OCI-LY7 (cell line): Measurements from ENCODE around the gene IQGAP3.

ENCODE experiments used
- EZH2phosphoT487 ChIP-seq: fragments of 200-600 bp; sonication (generic); IDR thresholded peaks from 2 replicates; pipeline ENCODE4 v1.6.1; 2018; ENCODE audit warnings: low read depth, borderline replicate concordance, mild to moderate bottlenecking, mixed run types, antibody characterized with exemption, low read length, moderate library complexity, mixed read lengths
- TF ChIP-seq, protein P1 (sequence below): fragments of 200-600 bp; sonication (generic); conservative IDR thresholded peaks from 2 replicates; pipeline ENCODE4 v1.5.1; 2014; ENCODE audit warnings: mild to moderate bottlenecking, antibody characterized with exemption, low read length, moderate library complexity, mixed read lengths

- TF ChIP-seq, protein P1, sequence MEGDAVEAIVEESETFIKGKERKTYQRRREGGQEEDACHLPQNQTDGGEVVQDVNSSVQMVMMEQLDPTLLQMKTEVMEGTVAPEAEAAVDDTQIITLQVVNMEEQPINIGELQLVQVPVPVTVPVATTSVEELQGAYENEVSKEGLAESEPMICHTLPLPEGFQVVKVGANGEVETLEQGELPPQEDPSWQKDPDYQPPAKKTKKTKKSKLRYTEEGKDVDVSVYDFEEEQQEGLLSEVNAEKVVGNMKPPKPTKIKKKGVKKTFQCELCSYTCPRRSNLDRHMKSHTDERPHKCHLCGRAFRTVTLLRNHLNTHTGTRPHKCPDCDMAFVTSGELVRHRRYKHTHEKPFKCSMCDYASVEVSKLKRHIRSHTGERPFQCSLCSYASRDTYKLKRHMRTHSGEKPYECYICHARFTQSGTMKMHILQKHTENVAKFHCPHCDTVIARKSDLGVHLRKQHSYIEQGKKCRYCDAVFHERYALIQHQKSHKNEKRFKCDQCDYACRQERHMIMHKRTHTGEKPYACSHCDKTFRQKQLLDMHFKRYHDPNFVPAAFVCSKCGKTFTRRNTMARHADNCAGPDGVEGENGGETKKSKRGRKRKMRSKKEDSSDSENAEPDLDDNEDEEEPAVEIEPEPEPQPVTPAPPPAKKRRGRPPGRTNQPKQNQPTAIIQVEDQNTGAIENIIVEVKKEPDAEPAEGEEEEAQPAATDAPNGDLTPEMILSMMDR = no peak
- TF ChIP-seq EZH2phosphoT487 = no peak
These were observed 16.6 kb downstream of the IQGAP3 start for GRCh38 chr1:156555715-156556114.
